ENCODE data around the gene SEMA6D.

Gene SEMA6D

GRCh38 chr15:47792231-47792630 is 74.9 kb downstream of the SEMA6D start:
- no peak for DNase-seq

GRCh38 chr15:47794252-47794914 is 77.1 kb downstream of the SEMA6D start:
- DNase-seq = no peak

- DNase-seq = no peak
Measured at GRCh38 chr15:47795864-47796263, 78.6 kb downstream of the SEMA6D start.

- DNase-seq = no peak
Measured at GRCh38 chr15:47796339-47796738, 79.0 kb downstream of the SEMA6D start.

GRCh38 chr15:47796830-47797229 is 79.5 kb downstream of the SEMA6D start:
- DNase-seq = no peak

GRCh38 chr15:47801522-47801921 is 84.2 kb downstream of the SEMA6D start:
- DNase-seq = no peak

- DNase-seq = no peak
Measured at GRCh38 chr15:47802216-47802615, 84.9 kb downstream of the SEMA6D start.

- no peak for DNase-seq
Measured at GRCh38 chr15:47803767-47804166, 86.5 kb downstream of the SEMA6D start.

GRCh38 chr15:47804733-47805132 is 87.4 kb downstream of the SEMA6D start:
- DNase-seq = no peak

- no peak for DNase-seq
Measured at GRCh38 chr15:47806008-47806407, 88.7 kb downstream of the SEMA6D start.

- DNase-seq = no peak
Measured at GRCh38 chr15:47811172-47811571, 93.9 kb downstream of the SEMA6D start.

- DNase-seq = no peak
Measured at GRCh38 chr15:47812470-47812999, 95.2 kb downstream of the SEMA6D start.

- no peak for DNase-seq
Measured at GRCh38 chr15:47813748-47814384, 96.6 kb downstream of the SEMA6D start.

- DNase-seq = no peak
Measured at GRCh38 chr15:47814620-47815019, 97.3 kb downstream of the SEMA6D start.

- DNase-seq = no peak
Measured at GRCh38 chr15:47817969-47818548, 100.8 kb downstream of the SEMA6D start.

- DNase-seq = no peak
Measured at GRCh38 chr15:47819158-47819557, 101.9 kb downstream of the SEMA6D start.

- no peak for DNase-seq
Measured at GRCh38 chr15:47820057-47820746, 102.9 kb downstream of the SEMA6D start.

- no peak for DNase-seq
Measured at GRCh38 chr15:47820747-47821319, 103.5 kb downstream of the SEMA6D start.

- no peak for DNase-seq
Measured at GRCh38 chr15:47822048-47822447, 104.7 kb downstream of the SEMA6D start.
